NCI-H2227 treated with DMSO at 0.1 percent for 48 hours (cell line): Measurements from ENCODE around the gene SLC9A8.

Experiments
- DNase-seq: peaks from one replicate; lab custom pipeline; 2025; lab: John Stamatoyannopoulos, UW

The SLC9A8 gene

DNA sequence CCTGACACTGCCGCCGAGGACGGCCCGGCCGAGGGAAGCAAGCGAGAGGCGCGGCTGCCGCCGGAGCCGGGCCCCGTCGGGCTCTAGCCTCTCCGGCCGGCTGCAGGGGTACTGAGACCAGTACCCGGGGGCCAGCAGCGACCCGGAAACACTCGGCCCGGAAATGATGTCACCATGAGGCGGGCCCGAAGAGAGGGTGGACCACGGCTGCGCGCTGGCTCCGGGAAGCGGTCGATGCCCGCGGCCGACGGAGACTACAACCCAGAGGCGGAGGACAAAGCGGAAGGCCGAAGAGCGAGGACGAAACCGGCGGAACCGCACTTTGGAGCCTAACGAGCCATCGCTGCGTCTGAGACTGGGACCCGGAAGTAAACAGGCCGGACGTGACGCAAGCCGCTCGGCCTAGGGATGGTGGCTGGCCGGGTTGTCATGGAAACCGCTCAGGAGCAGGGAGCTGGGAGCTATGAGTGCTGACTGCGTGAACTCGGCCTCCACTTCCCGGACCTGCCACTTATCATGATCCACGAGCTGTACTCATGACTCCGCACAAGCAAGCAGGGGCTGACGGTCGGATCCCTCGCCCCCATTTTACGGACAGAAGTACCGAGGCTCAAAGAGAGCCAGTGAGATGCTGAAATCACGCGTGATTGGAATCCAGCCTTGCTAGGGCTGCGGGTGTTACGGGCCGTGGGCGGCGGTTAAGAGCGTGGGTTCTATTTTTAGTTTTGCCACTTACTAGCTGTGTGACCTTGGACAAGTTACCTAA lies 102.9 kb downstream of the SLC9A8 start, which contains the start of gene SPATA2:
Gene SPATA2, minus strand, starts transcription at position 150 of the 766 bp plus-strand sequence. CDS start 7,039 bp downstream, outside the sequence.
- DNase-seq, result peak; percentile 97

GRCh38 chr20:49916146-49917002 lies 103.7 kb downstream of the SLC9A8 start:
- DNase-seq, result no peak

DNA sequence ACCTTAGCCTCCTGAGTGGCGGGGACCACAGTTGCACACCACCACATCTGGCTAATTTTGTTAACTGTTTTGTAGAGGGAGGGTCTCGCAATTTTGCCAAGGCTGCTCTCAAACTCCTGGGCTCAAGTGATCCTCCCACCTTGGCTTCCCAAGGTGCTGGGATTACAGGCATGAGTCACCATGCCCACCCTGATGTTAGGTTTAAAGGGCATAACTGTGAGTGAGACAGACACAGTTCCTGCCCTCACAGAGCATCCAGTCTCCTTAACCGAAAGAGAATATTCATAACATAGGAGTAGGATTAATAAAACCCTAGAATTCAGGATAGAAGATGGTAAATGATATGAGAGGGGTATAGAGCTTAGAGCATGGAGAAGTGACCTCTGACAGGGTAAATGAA lies 105.8 kb downstream of the SLC9A8 start:
- DNase-seq, result no peak

DNA sequence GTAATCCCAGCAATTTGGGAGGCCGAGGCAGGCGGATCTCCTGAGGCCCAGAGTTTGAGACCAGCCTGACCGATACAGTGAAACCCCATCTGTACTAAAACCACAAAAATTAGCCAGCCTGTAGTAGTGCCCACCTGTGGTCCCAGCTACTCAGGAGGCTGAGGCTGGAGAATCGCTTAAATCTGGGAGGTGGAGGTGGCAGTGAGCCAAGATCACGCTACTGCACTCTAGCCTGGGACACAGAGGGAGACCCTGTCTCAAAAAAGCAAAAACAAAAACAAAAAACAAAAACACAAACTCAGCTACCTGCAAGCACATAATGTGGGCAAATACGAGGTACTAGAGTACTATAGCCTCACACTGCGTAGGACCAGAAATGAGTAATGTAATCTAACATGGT lies 106.4 kb downstream of the SLC9A8 start:
- DNase-seq, result no peak

- DNase-seq, result no peak
Observed at GRCh38 chr20:49919461-49919860, 106.8 kb downstream of the SLC9A8 start.

DNA sequence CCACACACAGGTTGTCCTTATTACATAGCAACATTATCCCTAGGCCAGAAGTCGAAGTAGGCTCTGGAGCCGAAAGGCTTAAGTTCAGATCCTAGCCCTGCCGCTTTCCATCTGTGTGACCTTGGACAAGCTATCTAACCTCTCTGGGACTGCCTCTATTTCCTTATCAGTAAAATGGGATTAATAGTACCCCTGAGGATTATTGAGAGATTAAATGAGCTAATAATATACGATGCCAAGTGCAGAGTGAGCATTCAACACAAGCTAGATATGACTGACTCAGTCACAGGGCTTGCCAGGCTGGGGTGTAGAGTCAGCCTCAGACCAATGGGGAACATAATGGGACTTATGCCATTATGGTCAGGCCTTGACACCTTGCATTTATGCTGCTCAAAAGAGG lies 111.6 kb downstream of the SLC9A8 start:
- DNase-seq, result no peak

GRCh38 chr20:49925901-49926454 lies 113.3 kb downstream of the SLC9A8 start:
- DNase-seq, result no peak

- peak; percentile 83 for DNase-seq
Observed at GRCh38 chr20:49928411-49929141, 115.9 kb downstream of the SLC9A8 start.

- DNase-seq, result no peak
Observed at GRCh38 chr20:49929142-49929494, 116.5 kb downstream of the SLC9A8 start.

- no peak for DNase-seq
Observed at GRCh38 chr20:49935746-49936152, 123.1 kb downstream of the SLC9A8 start.

DNA sequence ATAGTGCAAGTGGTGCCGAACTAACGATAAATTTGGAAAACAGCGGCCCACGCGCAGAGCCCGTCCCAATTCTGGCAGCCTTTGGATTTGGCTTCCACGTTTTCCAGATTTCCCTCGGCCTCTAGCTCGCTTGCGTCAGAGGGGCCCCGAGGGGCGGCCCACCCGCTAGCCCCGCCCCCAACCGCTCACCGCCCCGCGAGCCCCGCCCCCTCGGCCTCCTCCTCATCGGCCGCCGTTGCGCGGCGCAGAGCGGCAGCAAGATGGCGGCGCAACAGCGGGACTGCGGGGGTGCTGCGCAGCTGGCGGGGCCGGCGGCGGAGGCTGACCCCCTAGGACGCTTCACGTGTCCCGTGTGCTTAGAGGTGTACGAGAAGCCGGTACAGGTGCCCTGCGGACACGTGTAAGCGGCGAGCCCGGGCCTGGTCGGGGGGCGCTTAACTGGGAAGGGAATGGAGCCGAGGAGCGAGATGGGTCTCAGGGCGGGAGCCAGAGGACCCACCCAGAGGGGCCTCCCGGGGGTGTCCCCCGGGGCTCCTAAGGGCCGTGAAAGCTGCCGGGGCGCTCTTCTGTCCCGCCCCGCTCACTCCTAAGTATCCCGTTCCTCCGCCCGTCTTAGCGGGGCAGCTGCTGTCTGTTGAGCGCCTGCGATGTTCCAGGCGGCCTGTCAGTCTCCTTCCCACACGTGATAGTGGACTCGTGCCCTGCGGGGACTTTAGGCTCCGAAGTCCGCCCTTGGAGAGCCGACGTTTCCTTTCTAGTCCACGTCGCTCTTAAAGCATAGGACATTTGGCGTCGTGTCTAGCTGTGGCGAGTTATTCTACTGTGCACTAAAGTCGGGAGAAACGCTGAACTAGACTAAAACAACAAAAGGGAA lies 123.8 kb downstream of the SLC9A8 start, which contains the start of gene RNF114:
Gene RNF114, plus strand, starts transcription at position 245 of the 874 bp plus-strand sequence. Its CDS starts 16 bp downstream, at position 261.
- peak; percentile 89 for DNase-seq

DNA sequence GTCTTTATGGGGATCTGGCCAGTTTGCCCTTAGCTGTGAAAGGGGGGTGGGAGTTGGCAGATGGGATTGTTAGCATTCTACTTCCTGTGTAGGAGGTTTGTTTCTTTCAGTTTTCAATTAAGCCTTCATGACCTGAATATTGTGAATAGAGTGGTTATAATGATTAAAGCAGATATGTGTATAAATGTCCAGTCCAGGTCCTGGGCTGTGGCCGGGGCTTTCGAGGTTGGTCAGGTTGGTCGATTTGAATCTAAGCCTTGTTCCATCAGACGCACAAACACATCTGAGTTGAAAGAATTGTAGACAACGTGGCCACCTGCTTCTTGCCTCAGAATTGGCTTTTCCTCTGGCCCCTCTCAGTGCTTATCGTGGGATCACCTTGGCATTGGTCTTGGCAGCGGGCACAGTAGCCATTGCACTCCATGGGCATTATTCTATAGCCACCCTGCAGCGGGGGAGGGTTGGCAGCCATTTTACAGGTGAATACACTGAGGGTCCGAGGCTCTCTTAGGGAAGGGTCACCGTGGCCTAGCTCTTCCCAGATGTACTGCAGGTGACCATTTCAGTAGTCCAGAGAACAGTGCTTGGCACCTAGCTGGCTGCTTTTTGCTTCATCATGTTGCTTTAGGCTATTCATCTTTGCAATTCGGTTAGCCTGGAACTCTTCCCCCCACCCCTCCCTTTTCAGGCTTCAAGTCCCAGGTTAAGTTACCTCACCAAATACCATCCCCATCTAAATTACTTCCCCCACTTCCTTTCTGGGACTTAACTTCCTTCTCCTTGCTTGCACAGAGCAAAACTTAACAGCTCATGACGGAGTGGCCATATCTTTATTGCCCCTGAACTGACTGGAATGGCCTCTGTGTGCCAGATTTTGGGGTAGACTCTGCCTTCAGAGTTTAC lies 124.7 kb downstream of the SLC9A8 start:
- no peak for DNase-seq

GRCh38 chr20:49938173-49939163 lies 125.8 kb downstream of the SLC9A8 start:
- no peak for DNase-seq

GRCh38 chr20:49941456-49941855 lies 128.8 kb downstream of the SLC9A8 start:
- DNase-seq, result no peak
